Measurements from ENCODE around the gene NRL. TPM values are rescaled to one million over a fixed set of nuclear protein-coding genes. Genes with fewer than 3 reads are reported as not detected.

NRL gene
- total RNA-seq = 1 to 10 TPM in 3 of 4 donors, under 1 TPM in 1; 0.79 to 2.9 (median 2.4) TPM
- 2.6 TPM for polyA plus RNA-seq
- long read RNA-seq, donor 1, partial matches to known transcripts = 1 of 6 reads
- long read RNA-seq, donor 1, other reads (novel, unspliced or antisense) = 3 of 6 reads
- long read RNA-seq, donor 2 = 0 reads
- long read RNA-seq, donor 3, partial matches to known transcripts = 0 of 11 reads
- long read RNA-seq, donor 3, other reads (novel, unspliced or antisense) = 8 of 11 reads
- long read RNA-seq, donor 4, partial matches to known transcripts = 0 of 4 reads
- long read RNA-seq, donor 4, other reads (novel, unspliced or antisense) = 3 of 4 reads

DNA sequence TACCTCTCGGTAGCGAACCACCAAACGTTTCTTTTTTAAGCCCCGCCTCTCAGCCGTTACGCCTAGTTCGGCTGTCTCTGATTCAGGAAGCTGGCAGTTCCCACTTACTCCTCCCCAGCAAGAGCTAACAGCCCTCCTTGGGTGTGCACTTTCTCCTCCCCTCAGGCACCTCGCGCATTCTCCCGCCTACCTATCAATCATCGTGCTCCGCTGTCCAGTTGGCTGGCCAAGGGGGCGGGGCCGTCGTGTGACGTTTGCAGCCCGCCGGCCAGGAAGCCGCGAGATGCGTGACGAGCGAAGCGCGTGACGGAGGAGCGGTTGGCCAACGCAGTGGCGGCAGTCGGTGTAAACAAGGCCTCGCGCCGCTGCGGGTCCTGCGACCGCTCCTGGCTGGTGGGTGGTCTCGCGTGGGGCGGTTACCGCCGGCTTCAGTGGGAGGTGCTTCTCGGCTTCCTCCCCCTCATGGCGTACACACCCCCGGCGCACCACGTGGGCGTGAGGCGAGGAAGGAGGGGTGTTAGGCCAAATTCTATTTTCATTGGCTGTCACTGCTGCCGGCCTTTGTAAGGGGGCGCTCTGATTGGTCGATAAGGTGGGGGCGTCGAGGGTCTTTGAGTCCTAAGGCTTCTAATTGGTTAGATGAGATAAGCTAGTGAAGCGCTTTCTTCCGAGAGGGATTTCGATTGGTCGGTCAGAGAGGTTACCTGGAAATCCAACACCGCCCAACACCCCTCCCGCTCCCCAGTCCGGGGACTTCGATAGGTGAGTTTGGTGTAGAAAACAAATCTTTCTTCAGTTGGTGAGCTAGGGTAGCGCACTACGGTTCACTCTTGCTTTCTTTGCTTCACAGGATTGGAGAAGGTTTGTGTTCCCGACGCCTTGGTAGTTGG is at the start of gene NRL, which contains the start of gene DCAF11:
NRL (minus strand) TSS at position 418 of the 890 bp plus-strand sequence. CDS start 32,101 bp downstream, outside the sequence.
DCAF11 (plus strand) TSS at position 246 of the 890 bp plus-strand sequence. CDS start 818 bp downstream, outside the sequence.
- ATAC-seq (peak; percentile 97), DNase-seq (peak; percentile 99)
- peaks cover 3% of the 10 kb centered on the region for H3K4me1 ChIP-seq (ENCODE audit: control insufficient read depth, insufficient read depth, low read length)
- intact Hi-C loops (cut with DNase I) = no loop called here
- no peaks in the 10 kb centered on the region for H3K9me3 ChIP-seq (ENCODE audit: control insufficient read depth, low read length)
- under 1% methylated on average over 65 of the region's 65 CpGs for WGBS
- H3K27ac ChIP-seq (ENCODE audit: low read length) = peak within 1 kb of the TSS; percentile 96
- peak within 1 kb of the TSS; percentile 61 for H3K4me3 ChIP-seq (ENCODE audit: low read length)
- no peaks in the 10 kb centered on the region for H3K27me3 ChIP-seq (ENCODE audit: control insufficient read depth, insufficient read depth)

DNA sequence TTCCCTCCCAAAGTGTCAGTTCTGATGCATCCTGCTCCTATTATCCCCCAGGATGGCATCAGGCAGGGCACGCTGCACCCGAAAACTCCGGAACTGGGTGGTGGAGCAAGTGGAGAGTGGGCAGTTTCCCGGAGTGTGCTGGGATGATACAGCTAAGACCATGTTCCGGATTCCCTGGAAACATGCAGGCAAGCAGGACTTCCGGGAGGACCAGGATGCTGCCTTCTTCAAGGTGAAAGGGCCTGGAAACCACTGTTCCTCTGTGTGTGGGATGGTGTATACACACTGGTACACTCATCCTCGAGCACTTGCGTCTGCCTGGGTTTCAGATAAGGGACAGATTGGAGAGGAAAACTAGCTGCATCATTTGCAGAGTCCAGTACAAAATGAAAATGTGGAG is 47.3 kb upstream of the NRL start:
- Histone ChIP-seq H3K27ac (ENCODE audit: low read length) (peak overlapping the region; percentile 94), H3K4me3 (ENCODE audit: low read length) (peak overlapping the region; percentile 79), H3K9me3 (ENCODE audit: control insufficient read depth, low read length) (no peaks in the 10 kb centered on the region), H3K4me1 (ENCODE audit: control insufficient read depth, insufficient read depth, low read length) (peaks cover 3% of the 10 kb centered on the region), H3K27me3 (ENCODE audit: control insufficient read depth, insufficient read depth) (no peaks in the 10 kb centered on the region)
- WGBS = 33% methylated on average over 8 of the region's 8 CpGs
- peak in 1 of 3 donors; percentile 30 for DNase-seq
- ATAC-seq = peak in 1 of 2 donors; percentile 23
- intact Hi-C loops (cut with DNase I) = no loop called here

DNA sequence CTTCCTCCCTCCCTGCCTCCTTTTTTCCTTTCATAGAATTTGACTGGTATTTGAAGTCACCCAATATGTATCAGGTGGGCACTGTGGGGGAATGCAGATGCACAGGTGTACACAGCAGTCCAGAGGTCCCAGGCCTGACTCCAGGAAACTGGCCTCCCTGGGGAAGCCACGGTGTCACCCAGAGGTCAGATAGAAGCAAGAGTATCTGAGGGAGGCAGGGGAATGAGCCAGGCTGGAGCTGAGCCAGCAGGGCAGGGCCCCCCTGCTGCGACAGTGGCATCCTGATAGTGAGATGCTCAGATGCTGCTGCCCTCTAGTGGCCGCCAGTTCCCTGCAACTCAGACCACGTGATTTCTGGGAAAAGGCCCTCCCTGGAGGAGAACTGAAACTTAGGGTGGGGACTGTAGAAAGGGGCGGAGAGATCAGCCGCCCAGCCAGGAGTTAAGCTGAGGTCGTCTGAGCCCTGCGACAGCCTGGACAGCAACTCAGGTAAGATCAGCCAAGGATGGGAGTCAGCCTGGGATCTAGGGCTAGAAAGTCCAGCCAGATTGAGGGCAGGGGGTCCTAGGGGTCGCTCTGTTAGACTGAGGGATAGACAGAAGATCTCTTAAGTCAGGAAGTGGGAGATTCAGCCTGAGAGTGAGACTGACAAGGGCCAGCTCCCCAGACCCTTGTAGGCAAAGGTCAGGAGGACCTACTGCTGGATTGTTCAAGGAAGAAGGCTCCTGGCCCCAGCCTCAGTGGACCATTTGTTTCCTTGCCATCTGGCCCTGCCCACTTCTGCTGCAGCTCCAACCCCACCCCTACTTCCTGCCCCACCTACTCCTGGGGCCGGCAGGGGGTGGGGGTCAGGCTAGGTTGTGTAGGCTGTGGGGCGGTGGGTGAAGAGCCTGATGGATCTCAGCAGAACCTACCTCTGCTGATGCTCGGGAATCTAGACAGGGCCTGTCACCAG is 46.4 kb upstream of the NRL start, which contains the start of gene IRF9:
IRF9 (plus strand) TSS at position 416 of the 955 bp plus-strand sequence. CDS start 880 bp downstream, outside the sequence.
- DNase-seq = peak; percentile 96 to 99 (median 98)
- WGBS = under 1% methylated on average over 12 of the region's 12 CpGs
- peak; percentile 90 to 93 for ATAC-seq
- Histone ChIP-seq H3K4me3 (ENCODE audit: low read length) (peak within 1 kb of the TSS; percentile 79), H3K4me1 (ENCODE audit: control insufficient read depth, insufficient read depth, low read length) (peaks cover 3% of the 10 kb centered on the region), H3K9me3 (ENCODE audit: control insufficient read depth, low read length) (no peaks in the 10 kb centered on the region), H3K27ac (ENCODE audit: low read length) (peak within 1 kb of the TSS; percentile 94), H3K27me3 (ENCODE audit: control insufficient read depth, insufficient read depth) (no peaks in the 10 kb centered on the region)
- intact Hi-C loops (cut with DNase I) = no loop called here

DNA sequence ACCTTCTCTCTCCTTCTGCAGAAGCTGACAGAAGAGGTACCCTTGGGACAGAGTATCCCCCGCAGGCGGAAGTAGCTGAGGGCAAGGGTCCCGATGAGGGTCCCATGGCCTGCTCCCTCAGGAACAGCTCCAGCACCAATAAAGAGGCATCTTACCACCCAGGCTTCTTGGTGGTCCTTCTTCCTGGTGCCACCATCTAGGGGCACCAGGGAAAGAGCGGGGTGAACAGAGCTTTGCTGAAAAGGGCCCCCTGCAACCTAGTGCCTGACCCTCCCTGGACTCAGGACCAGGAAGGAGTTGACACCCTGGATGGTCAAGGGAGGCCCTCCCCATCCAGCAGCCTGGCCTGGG is 45.7 kb upstream of the NRL start:
- ATAC-seq = peak in 1 of 2 donors; percentile 20
- peak overlapping the region; percentile 37 for H3K27ac ChIP-seq (ENCODE audit: low read length)
- H3K9me3 ChIP-seq (ENCODE audit: control insufficient read depth, low read length) = no peaks in the 10 kb centered on the region
- H3K27me3 ChIP-seq (ENCODE audit: control insufficient read depth, insufficient read depth) = no peaks in the 10 kb centered on the region
- 92% methylated on average over 4 of the region's 4 CpGs for WGBS
- intact Hi-C loops (cut with DNase I) = no loop called here
- peaks cover 3% of the 10 kb centered on the region for H3K4me1 ChIP-seq (ENCODE audit: control insufficient read depth, insufficient read depth, low read length)
- no peak for DNase-seq
- no peak overlapping the region for H3K4me3 ChIP-seq (ENCODE audit: low read length)

DNA sequence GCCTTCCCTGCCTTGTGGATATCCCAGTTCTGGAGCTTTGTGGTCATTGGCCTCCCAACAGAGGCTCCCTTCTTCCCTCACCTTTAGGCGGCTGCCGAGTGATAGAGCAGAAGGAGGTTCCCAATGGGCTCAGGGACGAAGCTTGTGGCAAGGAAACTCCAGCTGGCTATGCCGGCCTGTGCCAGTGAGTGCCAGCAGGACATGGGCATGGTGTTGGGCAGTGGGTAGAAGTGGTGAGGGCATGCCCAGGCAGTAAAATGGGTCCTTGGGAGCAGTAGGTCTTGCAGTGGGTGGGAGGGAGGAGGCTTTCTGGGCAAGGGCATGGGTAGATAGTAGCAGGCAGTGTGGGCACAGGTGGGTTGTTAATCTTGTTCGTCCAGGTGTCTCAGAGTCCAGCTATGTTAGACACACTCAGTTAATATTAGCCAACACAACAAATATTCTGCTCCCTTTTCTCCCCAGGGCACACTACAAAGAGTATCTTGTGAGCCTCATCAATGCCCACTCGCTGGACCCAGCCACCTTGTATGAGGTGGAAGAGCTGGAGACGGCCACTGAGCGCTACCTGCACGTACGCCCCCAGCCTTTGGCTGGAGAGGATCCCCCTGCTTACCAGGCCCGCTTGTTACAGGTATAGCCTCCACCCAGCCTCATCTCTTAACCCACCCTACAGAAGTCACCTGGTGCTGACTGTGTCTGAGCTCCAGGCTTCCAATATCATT is 45.2 kb upstream of the NRL start:
- no peaks in the 10 kb centered on the region for H3K9me3 ChIP-seq (ENCODE audit: control insufficient read depth, low read length)
- no peaks in the 10 kb centered on the region for H3K27me3 ChIP-seq (ENCODE audit: control insufficient read depth, insufficient read depth)
- H3K27ac ChIP-seq (ENCODE audit: low read length) = no peak overlapping the region
- ATAC-seq (no peak), DNase-seq (peak in 1 of 3 donors; percentile 47)
- peaks cover 3% of the 10 kb centered on the region for H3K4me1 ChIP-seq (ENCODE audit: control insufficient read depth, insufficient read depth, low read length)
- no peak overlapping the region for H3K4me3 ChIP-seq (ENCODE audit: low read length)
- intact Hi-C loops (cut with DNase I) = no loop called here
- WGBS = 89% methylated on average over 11 of the region's 11 CpGs

DNA sequence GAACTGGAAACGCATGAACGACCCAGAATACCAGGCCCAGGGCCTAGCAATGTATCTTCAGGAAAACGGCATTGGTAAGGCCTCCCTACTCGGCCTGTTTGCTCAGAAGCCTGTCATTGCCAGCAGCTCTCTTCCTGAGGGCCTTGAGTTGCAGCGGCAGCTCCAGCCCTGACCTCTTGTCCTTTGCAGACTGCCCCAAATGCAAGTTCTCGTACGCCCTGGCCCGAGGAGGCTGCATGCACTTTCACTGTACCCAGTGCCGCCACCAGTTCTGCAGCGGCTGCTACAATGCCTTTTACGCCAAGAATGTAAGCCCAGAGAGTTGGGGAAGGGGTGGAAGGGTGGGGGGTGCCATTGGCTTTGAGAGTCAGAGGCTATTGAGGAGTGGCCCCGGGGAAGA is 42.6 kb upstream of the NRL start:
- Histone ChIP-seq H3K4me1 (ENCODE audit: control insufficient read depth, insufficient read depth, low read length) (no peaks in the 10 kb centered on the region), H3K9me3 (ENCODE audit: control insufficient read depth, low read length) (no peaks in the 10 kb centered on the region), H3K27ac (ENCODE audit: low read length) (no peak overlapping the region), H3K4me3 (ENCODE audit: low read length) (no peak overlapping the region), H3K27me3 (ENCODE audit: control insufficient read depth, insufficient read depth) (no peaks in the 10 kb centered on the region)
- WGBS = 89% methylated on average over 12 of the region's 12 CpGs
- intact Hi-C loops (cut with DNase I) = no loop called here
- ATAC-seq (no peak), DNase-seq (no peak)

DNA sequence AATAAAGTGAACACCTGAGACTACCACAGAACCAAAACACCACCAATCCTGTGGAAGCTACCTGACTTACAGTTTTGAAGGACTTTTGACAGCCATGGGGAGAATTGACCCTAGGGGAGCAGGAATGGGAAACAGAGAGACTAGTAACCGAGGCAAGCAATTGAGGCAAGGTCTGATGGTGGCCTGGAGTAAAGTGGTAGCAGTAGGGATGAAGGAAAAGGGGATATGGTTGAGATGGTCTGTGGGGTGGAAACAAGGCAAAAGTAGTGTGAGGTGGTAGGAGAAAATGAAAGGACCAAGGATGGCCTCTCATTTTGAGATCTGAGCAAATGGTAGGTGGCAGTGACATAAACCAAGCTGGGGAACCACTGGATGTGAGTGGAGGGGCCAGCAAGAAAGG is 42.1 kb upstream of the NRL start:
- intact Hi-C loops (cut with DNase I) = no loop called here

DNA sequence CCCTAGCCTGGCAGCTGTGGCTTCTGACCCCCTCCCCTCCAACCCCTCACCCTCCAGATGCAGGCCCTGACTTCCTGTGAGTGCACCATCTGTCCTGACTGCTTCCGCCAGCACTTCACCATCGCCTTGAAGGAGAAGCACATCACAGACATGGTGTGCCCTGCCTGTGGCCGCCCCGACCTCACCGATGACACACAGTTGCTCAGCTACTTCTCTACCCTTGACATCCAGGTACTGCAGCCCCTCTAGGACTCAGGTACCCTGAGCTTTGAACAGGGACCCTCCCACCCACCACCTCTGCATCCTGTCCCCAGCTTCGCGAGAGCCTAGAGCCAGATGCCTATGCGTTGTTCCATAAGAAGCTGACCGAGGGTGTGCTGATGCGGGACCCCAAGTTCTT is 40.4 kb upstream of the NRL start:
- H3K4me1 ChIP-seq (ENCODE audit: control insufficient read depth, insufficient read depth, low read length) = no peaks in the 10 kb centered on the region
- H3K4me3 ChIP-seq (ENCODE audit: low read length) = no peak overlapping the region
- ATAC-seq = no peak
- WGBS = 94% methylated on average over 10 of the region's 10 CpGs
- intact Hi-C loops (cut with DNase I) = no loop called here
- DNase-seq = no peak
- no peaks in the 10 kb centered on the region for H3K9me3 ChIP-seq (ENCODE audit: control insufficient read depth, low read length)
- no peak overlapping the region for H3K27ac ChIP-seq (ENCODE audit: low read length)
- no peaks in the 10 kb centered on the region for H3K27me3 ChIP-seq (ENCODE audit: control insufficient read depth, insufficient read depth)

More for the DNA sequence above, 42.1 kb upstream of the NRL start:
- Histone ChIP-seq H3K27me3 (ENCODE audit: control insufficient read depth, insufficient read depth) (no peaks in the 10 kb centered on the region), H3K27ac (ENCODE audit: low read length) (no peak overlapping the region), H3K4me1 (ENCODE audit: control insufficient read depth, insufficient read depth, low read length) (no peaks in the 10 kb centered on the region), H3K9me3 (ENCODE audit: control insufficient read depth, low read length) (no peaks in the 10 kb centered on the region), H3K4me3 (ENCODE audit: low read length) (no peak overlapping the region)
- no peak for DNase-seq
- ATAC-seq = no peak
- 88% methylated on average over 1 of the region's 1 CpG for WGBS

DNA sequence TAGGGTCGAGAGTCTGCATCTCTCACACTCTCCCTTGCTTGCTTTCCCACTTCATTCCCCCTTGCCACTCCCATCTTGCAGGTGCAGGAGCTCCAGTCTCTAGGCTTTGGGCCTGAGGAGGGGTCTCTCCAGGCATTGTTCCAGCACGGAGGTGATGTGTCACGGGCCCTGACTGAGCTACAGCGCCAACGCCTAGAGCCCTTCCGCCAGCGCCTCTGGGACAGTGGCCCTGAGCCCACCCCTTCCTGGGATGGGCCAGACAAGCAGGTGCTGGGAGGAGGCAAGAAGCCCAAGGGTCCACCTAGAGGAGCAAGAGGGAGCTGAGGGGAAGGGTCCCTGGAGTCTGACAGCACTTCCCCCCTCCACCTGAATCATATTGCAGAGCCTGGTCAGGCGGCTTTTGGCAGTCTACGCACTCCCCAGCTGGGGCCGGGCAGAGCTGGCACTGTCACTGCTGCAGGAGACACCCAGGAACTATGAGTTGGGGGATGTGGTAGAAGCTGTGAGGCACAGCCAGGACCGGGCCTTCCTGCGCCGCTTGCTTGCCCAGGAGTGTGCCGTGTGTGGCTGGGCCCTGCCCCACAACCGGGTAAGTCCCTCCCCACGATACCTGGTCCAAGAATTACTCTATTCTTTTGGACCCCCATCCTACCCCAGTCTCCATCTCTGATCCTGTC is 36.8 kb upstream of the NRL start:
- no peak for DNase-seq

More for the DNA sequence above, 36.8 kb upstream of the NRL start:
- Histone ChIP-seq H3K27ac (ENCODE audit: low read length) (no peak overlapping the region), H3K4me3 (ENCODE audit: low read length) (no peak overlapping the region), H3K27me3 (ENCODE audit: control insufficient read depth, insufficient read depth) (no peaks in the 10 kb centered on the region), H3K4me1 (ENCODE audit: control insufficient read depth, insufficient read depth, low read length) (peaks cover 8% of the 10 kb centered on the region), H3K9me3 (ENCODE audit: control insufficient read depth, low read length) (no peaks in the 10 kb centered on the region)
- ATAC-seq = no peak
- 93% methylated on average over 16 of the region's 16 CpGs for WGBS
- intact Hi-C loops (cut with DNase I) = no loop called here
